ENCODE measurements around the gene ECI1. TPM values are rescaled to one million over a fixed set of nuclear protein-coding genes. Genes with fewer than 3 reads are reported as not detected.
"Not testable (repeated sequence)": the region's sequence is repeated elsewhere in the genome, so short reads cannot be mapped to it uniquely, and the experiment has no call there.

ECI1 gene
- total RNA-seq, 1 experiment from 2014 or later, result 44.5 TPM

- in situ Hi-C loops (cut with HindIII; ENCODE audit: low pct_unique_long_range_greater_than_20kb, low sequenced_read_pairs), result no loop called here
- no peak for DNase-seq (ENCODE audit: low read depth, low spot score)
Observed at GRCh38 chr16:2208308-2208707, 43.1 kb downstream of the ECI1 start.

- in situ Hi-C loops (cut with HindIII; ENCODE audit: low pct_unique_long_range_greater_than_20kb, low sequenced_read_pairs), result no loop called here
- no peak for DNase-seq (ENCODE audit: low read depth, low spot score)
Observed at GRCh38 chr16:2207872-2208271, 43.5 kb downstream of the ECI1 start.

- no peak for DNase-seq (ENCODE audit: low read depth, low spot score)
- in situ Hi-C loops (cut with HindIII; ENCODE audit: low pct_unique_long_range_greater_than_20kb, low sequenced_read_pairs), result no loop called here
Observed at GRCh38 chr16:2206780-2207433, 44.5 kb downstream of the ECI1 start.

GRCh38 chr16:2206420-2206779, 45.0 kb downstream of the ECI1 start:
- in situ Hi-C loops (cut with HindIII; ENCODE audit: low pct_unique_long_range_greater_than_20kb, low sequenced_read_pairs), result no loop called here
- no peak for DNase-seq (ENCODE audit: low read depth, low spot score)

GRCh38 chr16:2205967-2206313, 45.4 kb downstream of the ECI1 start:
- no peak for DNase-seq (ENCODE audit: low read depth, low spot score)
- in situ Hi-C loops (cut with HindIII; ENCODE audit: low pct_unique_long_range_greater_than_20kb, low sequenced_read_pairs), result no loop called here

- in situ Hi-C loops (cut with HindIII; ENCODE audit: low pct_unique_long_range_greater_than_20kb, low sequenced_read_pairs), result no loop called here
- peak; percentile 78 for DNase-seq (ENCODE audit: low read depth, low spot score)
Observed at GRCh38 chr16:2205104-2205966, 46.1 kb downstream of the ECI1 start, which contains the start of gene MLST8. Gene MLST8 (plus strand): TSS chr16:2205454. CDS start chr16:2206086, 632 bp downstream.

- in situ Hi-C loops (cut with HindIII; ENCODE audit: low pct_unique_long_range_greater_than_20kb, low sequenced_read_pairs), result no loop called here
- DNase-seq (ENCODE audit: low read depth, low spot score), result no peak
Observed at GRCh38 chr16:2204416-2205103, 46.8 kb downstream of the ECI1 start.

- in situ Hi-C loops (cut with HindIII; ENCODE audit: low pct_unique_long_range_greater_than_20kb, low sequenced_read_pairs); DNase-seq (ENCODE audit: low read depth, low spot score): not testable (repeated sequence)
Observed at GRCh38 chr16:2203119-2203688, 48.2 kb downstream of the ECI1 start.

GRCh38 chr16:2200313-2200712, 51.1 kb downstream of the ECI1 start:
- in situ Hi-C loops (cut with HindIII; ENCODE audit: low pct_unique_long_range_greater_than_20kb, low sequenced_read_pairs), result no loop called here
- no peak for DNase-seq (ENCODE audit: low read depth, low spot score)

GRCh38 chr16:2199621-2200139, 51.7 kb downstream of the ECI1 start:
- no peak for DNase-seq (ENCODE audit: low read depth, low spot score)
- in situ Hi-C loops (cut with HindIII; ENCODE audit: low pct_unique_long_range_greater_than_20kb, low sequenced_read_pairs), result no loop called here

GRCh38 chr16:2199095-2199494, 52.3 kb downstream of the ECI1 start:
- no peak for DNase-seq (ENCODE audit: low read depth, low spot score)
- in situ Hi-C loops (cut with HindIII; ENCODE audit: low pct_unique_long_range_greater_than_20kb, low sequenced_read_pairs), result no loop called here

- in situ Hi-C loops (cut with HindIII; ENCODE audit: low pct_unique_long_range_greater_than_20kb, low sequenced_read_pairs), result no loop called here
- no peak for DNase-seq (ENCODE audit: low read depth, low spot score)
Observed at GRCh38 chr16:2198283-2198682, 53.1 kb downstream of the ECI1 start.

- DNase-seq (ENCODE audit: low read depth, low spot score), result no peak
Observed at GRCh38 chr16:2197765-2198164, 53.6 kb downstream of the ECI1 start.

GRCh38 chr16:2196981-2197511, 54.3 kb downstream of the ECI1 start:
- in situ Hi-C loops (cut with HindIII; ENCODE audit: low pct_unique_long_range_greater_than_20kb, low sequenced_read_pairs), result no loop called here
- no peak for DNase-seq (ENCODE audit: low read depth, low spot score)

More at GRCh38 chr16:2197765-2198164, 53.6 kb downstream of the ECI1 start:
- in situ Hi-C loops (cut with HindIII; ENCODE audit: low pct_unique_long_range_greater_than_20kb, low sequenced_read_pairs), result no loop called here

- in situ Hi-C loops (cut with HindIII; ENCODE audit: low pct_unique_long_range_greater_than_20kb, low sequenced_read_pairs), result no loop called here
- DNase-seq (ENCODE audit: low read depth, low spot score), result no peak
Observed at GRCh38 chr16:2196162-2196980, 55.0 kb downstream of the ECI1 start, which contains the start of gene CASKIN1. Gene CASKIN1 (minus strand): TSS chr16:2196605. CDS start chr16:2196432, 173 bp downstream.

GRCh38 chr16:2195322-2196161, 55.8 kb downstream of the ECI1 start:
- no peak for DNase-seq (ENCODE audit: low read depth, low spot score)
- in situ Hi-C loops (cut with HindIII; ENCODE audit: low pct_unique_long_range_greater_than_20kb, low sequenced_read_pairs), result no loop called here

Measured in SK-MEL-5 (cell line).